Retinal pigment epithelial cell (primary cell): Measurements from ENCODE around the gene TWSG1.
"Not testable (repeated sequence)": the region's sequence is repeated elsewhere in the genome, so short reads cannot be mapped to it uniquely, and the experiment has no call there.

Source experiments
- DNase-seq: peaks from one replicate; pipeline ENCODE4 v3.0.0-alpha.2; 2010; ENCODE audit warnings: low read depth
- H3K4me3 ChIP-seq: 2 replicates; pipeline ENCODE4 v1.5.1; 2011; ENCODE audit warnings: mild to moderate bottlenecking, low read length, control low read depth, moderate library complexity
- TF ChIP-seq, protein P1 (sequence below): conservative IDR thresholded peaks from 2 replicates; pipeline ENCODE4 v1.5.1; 2011; ENCODE audit warnings: low read depth, low read length, control low read depth, inconsistent platforms

TWSG1 gene

DNA sequence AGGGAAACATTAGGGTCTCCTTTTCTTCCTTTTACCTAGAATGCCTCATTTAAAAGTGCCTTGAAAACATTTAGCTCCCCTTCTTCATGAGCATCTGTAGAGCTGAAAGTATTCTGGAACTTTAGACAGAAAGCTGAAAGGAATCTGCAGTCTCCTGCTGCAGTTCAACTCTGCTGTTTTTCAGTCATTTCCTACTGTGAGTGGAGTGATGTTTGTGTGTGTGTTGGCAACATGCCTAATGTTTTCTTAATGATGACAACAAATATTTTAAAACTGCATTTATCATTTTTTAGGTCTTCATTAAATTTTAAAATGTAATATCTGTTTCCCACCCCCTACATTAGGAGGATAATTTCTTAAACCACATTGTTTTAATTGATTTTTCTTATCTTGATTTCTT, 66.6 kb downstream of the TWSG1 start:
- H3K4me3 ChIP-seq = no peak overlapping the region
- no peak for DNase-seq
- TF ChIP-seq, protein P1, sequence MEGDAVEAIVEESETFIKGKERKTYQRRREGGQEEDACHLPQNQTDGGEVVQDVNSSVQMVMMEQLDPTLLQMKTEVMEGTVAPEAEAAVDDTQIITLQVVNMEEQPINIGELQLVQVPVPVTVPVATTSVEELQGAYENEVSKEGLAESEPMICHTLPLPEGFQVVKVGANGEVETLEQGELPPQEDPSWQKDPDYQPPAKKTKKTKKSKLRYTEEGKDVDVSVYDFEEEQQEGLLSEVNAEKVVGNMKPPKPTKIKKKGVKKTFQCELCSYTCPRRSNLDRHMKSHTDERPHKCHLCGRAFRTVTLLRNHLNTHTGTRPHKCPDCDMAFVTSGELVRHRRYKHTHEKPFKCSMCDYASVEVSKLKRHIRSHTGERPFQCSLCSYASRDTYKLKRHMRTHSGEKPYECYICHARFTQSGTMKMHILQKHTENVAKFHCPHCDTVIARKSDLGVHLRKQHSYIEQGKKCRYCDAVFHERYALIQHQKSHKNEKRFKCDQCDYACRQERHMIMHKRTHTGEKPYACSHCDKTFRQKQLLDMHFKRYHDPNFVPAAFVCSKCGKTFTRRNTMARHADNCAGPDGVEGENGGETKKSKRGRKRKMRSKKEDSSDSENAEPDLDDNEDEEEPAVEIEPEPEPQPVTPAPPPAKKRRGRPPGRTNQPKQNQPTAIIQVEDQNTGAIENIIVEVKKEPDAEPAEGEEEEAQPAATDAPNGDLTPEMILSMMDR = no peak

DNA sequence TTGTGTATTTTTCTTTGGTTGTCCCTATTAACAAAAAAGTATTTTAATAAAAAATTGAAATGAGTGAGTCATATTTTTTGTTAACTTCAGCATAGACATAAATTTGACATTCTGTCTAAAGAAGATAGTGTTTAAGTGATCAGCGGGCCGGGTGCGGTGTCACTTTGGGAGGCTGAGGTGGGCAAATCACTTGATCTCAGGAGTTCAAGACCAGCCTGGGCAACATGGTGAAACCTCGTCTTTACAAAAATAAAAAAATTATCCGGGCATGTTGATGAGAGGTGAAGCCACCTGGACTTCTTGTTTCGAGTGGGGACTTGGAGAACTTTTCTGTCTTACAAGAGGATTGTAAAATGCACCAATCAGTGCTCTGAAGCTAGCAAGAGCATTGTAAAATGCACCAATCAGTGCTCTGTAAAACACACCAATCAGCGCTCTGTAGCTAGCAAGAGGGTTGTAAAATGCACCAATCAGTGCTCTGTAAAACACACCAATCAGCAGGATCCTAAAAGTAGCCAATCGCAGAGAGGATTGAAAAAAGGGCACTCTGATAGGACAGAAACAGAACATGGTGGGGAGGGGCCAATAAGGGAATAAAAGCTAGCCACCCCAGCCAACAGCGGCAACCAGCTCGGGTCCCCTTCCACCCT, 67.9 kb downstream of the TWSG1 start:
- H3K4me3 ChIP-seq, DNase-seq: not testable (repeated sequence)

DNA sequence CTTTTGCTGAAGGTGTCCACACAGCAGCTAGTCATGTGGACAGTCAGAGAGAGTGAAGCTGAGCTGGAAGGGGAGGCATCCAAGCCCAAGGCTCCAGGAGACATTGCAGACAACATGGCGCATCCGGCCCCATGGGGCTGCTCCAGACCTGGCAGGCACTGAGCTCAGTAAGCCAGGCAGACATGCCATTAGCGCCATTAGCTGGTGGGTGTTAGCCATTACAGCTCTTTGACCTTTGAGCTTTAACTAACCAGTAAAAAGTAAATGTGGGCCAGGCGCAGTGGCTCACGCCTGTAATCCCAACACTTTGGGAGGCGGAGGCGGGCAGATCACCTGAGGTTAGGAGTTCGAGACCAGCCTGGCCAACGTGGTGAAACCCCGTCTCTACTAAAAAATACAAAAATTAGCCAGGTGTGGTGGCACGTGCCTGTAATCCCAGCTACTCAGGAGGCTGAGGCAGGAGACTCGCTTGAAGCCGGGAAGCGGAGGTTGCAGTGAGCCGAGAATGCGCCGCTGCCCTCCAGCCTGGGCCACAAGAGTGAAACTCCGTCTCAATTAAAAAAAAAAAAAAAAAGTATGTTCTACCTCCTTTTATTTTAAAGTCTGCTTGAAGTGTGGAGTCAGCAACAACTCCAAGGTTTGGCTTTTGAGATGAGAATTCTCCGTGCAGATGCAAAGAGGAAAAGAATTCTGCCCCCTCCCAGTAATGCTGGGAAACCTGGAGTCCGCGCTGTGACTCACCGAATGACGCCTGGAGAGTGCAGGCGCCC, 69.4 kb downstream of the TWSG1 start:
- H3K4me3 ChIP-seq = no peak overlapping the region
- TF ChIP-seq, protein P1 = no peak
- DNase-seq = no peak

DNA sequence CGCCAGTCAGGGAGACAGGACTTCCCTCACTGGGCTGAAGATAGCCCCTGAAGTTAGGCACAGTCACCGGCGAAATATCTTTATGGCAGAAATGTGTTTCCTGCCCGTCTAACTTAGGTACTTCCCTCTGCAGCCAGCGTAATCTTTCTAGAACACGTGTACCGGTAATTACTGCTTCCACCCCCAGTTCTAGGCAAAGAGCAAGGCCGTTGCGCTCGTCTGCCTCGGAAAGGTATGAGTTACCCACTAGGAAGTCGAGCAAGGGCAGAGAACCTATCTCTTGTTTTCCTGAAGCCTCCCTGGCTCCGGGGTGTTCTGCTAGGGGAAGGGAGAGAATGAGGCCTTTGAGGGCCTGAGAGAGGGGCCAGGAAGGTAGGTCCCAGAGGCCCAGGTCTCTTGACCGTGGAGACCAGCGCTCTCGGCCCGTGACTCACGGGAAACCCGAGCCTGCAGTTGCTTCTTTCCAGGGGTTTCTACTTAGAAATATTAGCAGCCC, 70.0 kb downstream of the TWSG1 start:
- TF ChIP-seq, protein P1 = no peak
- DNase-seq = no peak
- no peak overlapping the region for H3K4me3 ChIP-seq

DNA sequence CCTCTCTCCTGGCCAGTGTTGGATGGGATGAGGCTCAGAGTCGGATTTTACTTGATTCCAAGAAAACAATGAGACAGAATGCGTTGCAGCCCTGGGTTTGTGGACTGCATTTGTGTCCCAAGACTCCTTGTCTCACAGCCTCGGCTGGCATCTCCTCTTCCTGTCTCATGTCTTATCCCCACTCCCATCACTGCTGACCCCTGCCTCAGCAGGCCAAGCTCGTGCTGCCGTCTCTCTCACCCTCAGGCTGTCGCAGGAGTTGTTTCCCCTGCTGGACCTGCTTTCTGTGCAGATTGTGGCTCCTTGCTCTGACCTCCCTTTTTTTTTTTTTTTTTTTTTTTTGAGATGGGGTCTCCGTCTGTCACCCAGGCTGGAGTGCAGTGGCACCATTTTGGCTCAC, 70.6 kb downstream of the TWSG1 start:
- no peak for DNase-seq
- TF ChIP-seq, protein P1 = no peak
- no peak overlapping the region for H3K4me3 ChIP-seq

DNA sequence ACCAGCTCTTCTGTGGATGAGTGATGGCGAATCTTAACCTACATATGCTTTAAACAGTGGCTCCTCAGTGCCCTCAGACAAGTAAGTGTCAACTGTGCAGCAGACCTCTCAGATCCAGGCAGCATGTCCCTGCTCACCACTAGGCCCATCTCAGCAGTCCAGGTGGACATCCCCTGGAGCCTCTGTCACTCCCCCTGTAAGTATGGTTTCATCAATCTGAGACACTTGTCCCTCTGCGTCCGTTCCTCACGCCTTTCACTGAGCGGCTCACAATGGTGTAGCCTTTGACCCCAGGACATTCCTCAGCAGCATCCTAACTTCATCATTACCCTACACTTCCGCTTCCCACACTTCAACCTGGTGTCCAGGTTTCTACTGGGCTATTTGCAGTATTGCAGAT, 71.4 kb downstream of the TWSG1 start:
- H3K4me3 ChIP-seq = no peak overlapping the region
- TF ChIP-seq, protein P1 = no peak
- DNase-seq = no peak

DNA sequence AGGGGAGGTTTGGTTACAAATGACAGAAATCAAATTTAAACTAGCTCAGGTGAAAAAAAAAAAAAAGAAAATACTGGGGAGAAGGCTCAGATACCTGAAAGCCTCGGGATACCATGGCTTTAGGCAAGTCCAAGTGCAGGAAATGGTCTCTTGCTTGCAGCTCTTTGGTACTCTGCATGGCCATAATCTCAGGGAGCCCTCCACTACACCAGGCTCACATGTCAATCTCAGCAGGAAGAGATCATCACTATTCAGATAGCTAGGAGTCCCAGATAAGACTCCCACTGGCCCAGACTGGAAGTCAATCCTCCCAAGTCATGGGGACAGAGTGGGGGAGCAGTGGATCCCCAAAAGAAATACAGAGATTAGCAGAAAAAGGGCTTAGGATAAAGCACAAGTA, 75.9 kb downstream of the TWSG1 start:
- TF ChIP-seq, protein P1 = no peak
- no peak overlapping the region for H3K4me3 ChIP-seq
- no peak for DNase-seq
